Psoas muscle (tissue), 8 donors: ENCODE results near the gene CDH24. TPM values are rescaled to one million over a fixed set of nuclear protein-coding genes. Genes with fewer than 3 reads are reported as not detected.

ENCODE experiments used
- ATAC-seq, 4 donors: fragments of 200-7000 bp; cut with Tn5 transposase; one replicate each; pipeline ENCODE4 v1.9.1; 2020; ENCODE audit warnings: moderate library complexity in 3 of 4, mild to moderate bottlenecking in 2 of 4
- DNase-seq, 2 donors: peaks; one replicate each; pipeline ENCODE4 v3.0.0-alpha.2; 2020
- H3K27ac ChIP-seq: fragments of 200-600 bp; one replicate; pipeline ENCODE4 v1.8.0; 2022
- H3K27me3 ChIP-seq, 3 donors: fragments of 200-600 bp in 1 of 3; one replicate each; pipeline versions ENCODE4 v1.6.1 to v1.8.0; 2013 to 2022; ENCODE audit warnings: low read length in 2 of 3, mild to moderate bottlenecking in 2 of 3, moderate library complexity in 1 of 3; ENCODE audit not compliant: insufficient read depth in 3 of 3
- H3K36me3 ChIP-seq, 2 donors: fragments of 200-600 bp in 1 of 2; one replicate each; pipeline versions ENCODE4 v1.6.1 to v1.8.0; 2013 to 2022; ENCODE audit warnings: low read depth in 1 of 2, mild to moderate bottlenecking in 1 of 2, moderate library complexity in 1 of 2; ENCODE audit not compliant: insufficient read depth in 1 of 2
- H3K4me1 ChIP-seq: fragments of 200-600 bp; one replicate; pipeline ENCODE4 v1.8.0; 2022
- H3K4me3 ChIP-seq: fragments of 200-600 bp; one replicate; pipeline ENCODE4 v1.8.0; 2022; ENCODE audit warnings: mild to moderate bottlenecking
- H3K9me3 ChIP-seq: fragments of 200-600 bp; one replicate; pipeline ENCODE4 v1.8.0; 2022
- CTCF ChIP-seq: fragments of 200-600 bp; IDR thresholded peaks from one replicate; pipeline ENCODE4 v1.8.0; 2022; ENCODE audit warnings: antibody characterized with exemption
- WGBS, 3 donors: extraction: QIAGEN DNeasy Blood & Tissue Kit; methylation state at CpG; one replicate each; pipeline versions ENCODE4 v1.1.6 to v1.1.7; 2013; 5-methylcytosine and 5-hydroxymethylcytosine counted together
- intact Hi-C, 2 donors: fragments of 100-400 bp; cut with DNase I; formaldehyde crosslinking; loops; one replicate each; pipeline versions ENCODE4 v1.11.0 to v1.14.2; 2022
- polyA plus RNA-seq, 3 donors: library from polyadenylated mRNA; stranded (reverse); fragments of 200-250 nt; gene quantifications; one replicate each; pipeline ENCODE4 v1.2.3, GENCODE V29; 2013
- total RNA-seq, 4 donors: library from RNA; stranded (reverse); fragmentation: NEBNext Ultra II Directional in 2 of 4; extraction: Animal tissue kit (Norgen Biotek cat#: 25700) in 2 of 4; gene quantifications; one replicate each; pipeline versions ENCODE4 v1.2.1 to v1.2.4, GENCODE V29; 2021 to 2023
- donor health status: healthy with polysubstance abuse.
- donor health status: DM: no; HTN: no; CAD: no; lungs with moderate emphysema.
- donor health status: Bipolar disorder and iron deficiency.
- donor health status: healthy.
- donor health status: DM: yes; HTN: yes; CAD: no.
- donor health status: DM: no; HTN: no; CAD: no.
- donor health status: DM: no; HTN: no; CAD: no.
- donor health status: DM: yes; HTN: yes; CAD: no.

Gene CDH24
- total and polyA plus RNA-seq, 7 donors: 0.30 to 0.77 (median 0.32) TPM

GRCh38 chr14:23000860-23001259 lies 56.5 kb downstream of the CDH24 start:
- 96 to 98% (median 96%) methylated on average over 2 of the region's 2 CpGs for WGBS, 3 donors
- DNase-seq (no peak), ATAC-seq (no peak)
- Histone ChIP-seq H3K4me1 (peaks cover under 1% of the 10 kb centered on the region), H3K27ac (no peak overlapping the region), H3K36me3 (no peaks in the 10 kb centered on the region), H3K9me3 (no peaks in the 10 kb centered on the region), H3K4me3 (no peak overlapping the region), H3K27me3 (no peaks in the 10 kb centered on the region)
- intact Hi-C loops: no loop called here
- TF ChIP-seq CTCF: no peak

- intact Hi-C loops: loop anchor here in 1 of 2 donors (2.0 kb wide), 1 partner anchor 54 kb away; no protein-coding TSS in a partner anchor
- TF ChIP-seq CTCF: no peak
- no peak overlapping the region for H3K27ac ChIP-seq
- no peaks in the 10 kb centered on the region for H3K4me1 ChIP-seq
- WGBS, 3 donors: 68 to 75% (median 73%) methylated on average over 16 of the region's 16 CpGs
- H3K36me3 ChIP-seq: no peaks in the 10 kb centered on the region
- no peaks in the 10 kb centered on the region for H3K9me3 ChIP-seq
- ATAC-seq: peak in 1 of 4 donors; percentile 53
- no peak for DNase-seq
- no peak overlapping the region for H3K4me3 ChIP-seq
- H3K27me3 ChIP-seq: no peaks in the 10 kb centered on the region
These were observed 58.8 kb downstream of the CDH24 start for GRCh38 chr14:22998329-22999012.

- 59 to 62% (median 59%) methylated on average over 9 of the region's 9 CpGs for WGBS, 3 donors
- Histone ChIP-seq H3K36me3 (no peaks in the 10 kb centered on the region), H3K4me3 (no peak overlapping the region), H3K27ac (no peak overlapping the region), H3K9me3 (no peaks in the 10 kb centered on the region), H3K4me1 (no peaks in the 10 kb centered on the region), H3K27me3 (no peaks in the 10 kb centered on the region)
- DNase-seq: no peak
- no peak for TF ChIP-seq CTCF
- intact Hi-C loops: loop anchor here in 1 of 2 donors (2.0 kb wide), 1 partner anchor 55 kb away; no protein-coding TSS in a partner anchor
- no peak for ATAC-seq
These were observed 59.5 kb downstream of the CDH24 start for GRCh38 chr14:22997676-22998323.

Other genes with a start within 250 kb of the CDH24 start
- 1 to 10 TPM; 1.3 to 2.6 (median 2.0) TPM for gene SLC7A7, start 242.1 kb downstream of the CDH24 start, total RNA-seq
- 1 to 10 TPM in 1 of 3 donors, under 1 TPM in 2; 0.93 to 2.6 (median 0.97) TPM for gene SLC7A7, start 242.1 kb downstream of the CDH24 start, polyA plus RNA-seq
- 10 to 100 TPM; 79.1 to 91.2 (median 84.9) TPM for gene MRPL52, start 227.6 kb downstream of the CDH24 start, total RNA-seq
- gene MRPL52, start 227.6 kb downstream of the CDH24 start, polyA plus RNA-seq: 100 to 1,000 TPM in 2 of 3 donors, 10 to 100 TPM in 1; 92.0 to 246 (median 102) TPM
- 10 to 100 TPM in 3 of 4 donors, 1 to 10 TPM in 1; 9.6 to 18.5 (median 14.7) TPM for gene MMP14, start 220.9 kb downstream of the CDH24 start, total RNA-seq
- 10 to 100 TPM in 2 of 3 donors, 1 to 10 TPM in 1; 7.6 to 15.1 (median 10.0) TPM for gene MMP14, start 220.9 kb downstream of the CDH24 start, polyA plus RNA-seq
- gene LRP10, start 185.8 kb downstream of the CDH24 start, total RNA-seq: 10 to 100 TPM; 30.9 to 50.6 (median 40.6) TPM
- 10 to 100 TPM; 18.1 to 42.7 (median 25.1) TPM for gene LRP10, start 185.8 kb downstream of the CDH24 start, polyA plus RNA-seq
- under 1 TPM in 2 of 4 donors, not detected in 2; 0.21 to 0.34 TPM for gene REM2, start 174.3 kb downstream of the CDH24 start, total RNA-seq
- gene REM2, start 174.3 kb downstream of the CDH24 start, polyA plus RNA-seq: under 1 TPM; 0.05 to 0.18 (median 0.10) TPM
- gene RBM23, start 138.4 kb downstream of the CDH24 start, total RNA-seq: 10 to 100 TPM; 25.4 to 42.1 (median 27.8) TPM
- 10 to 100 TPM; 18.4 to 35.7 (median 20.1) TPM for gene RBM23, start 138.4 kb downstream of the CDH24 start, polyA plus RNA-seq
- gene PRMT5, start 128.1 kb downstream of the CDH24 start, total RNA-seq: 10 to 100 TPM; 67.5 to 80.4 (median 74.1) TPM
- 10 to 100 TPM; 45.3 to 99.5 (median 88.6) TPM for gene PRMT5, start 128.1 kb downstream of the CDH24 start, polyA plus RNA-seq
- gene HAUS4, start 100.4 kb downstream of the CDH24 start, total RNA-seq: 10 to 100 TPM; 11.3 to 19.3 (median 12.0) TPM
- 10 to 100 TPM; 13.7 to 23.7 (median 16.2) TPM for gene HAUS4, start 100.4 kb downstream of the CDH24 start, polyA plus RNA-seq
- 1 to 10 TPM in 3 of 4 donors, under 1 TPM in 1; 0.95 to 1.5 (median 1.2) TPM for gene AJUBA, start 75.0 kb downstream of the CDH24 start, total RNA-seq
- gene AJUBA, start 75.0 kb downstream of the CDH24 start, polyA plus RNA-seq: under 1 TPM; 0.65 to 0.77 (median 0.66) TPM
- gene C14orf93, start 47.4 kb downstream of the CDH24 start, total RNA-seq: 1 to 10 TPM; 2.1 to 5.1 (median 4.2) TPM
- 1 to 10 TPM; 1.7 to 4.1 (median 3.4) TPM for gene C14orf93, start 47.4 kb downstream of the CDH24 start, polyA plus RNA-seq
- 100 to 1,000 TPM; 156 to 307 (median 250) TPM for gene PSMB5, start 22.6 kb downstream of the CDH24 start, total RNA-seq
- gene PSMB5, start 22.6 kb downstream of the CDH24 start, polyA plus RNA-seq: 100 to 1,000 TPM; 304 to 619 (median 496) TPM
- gene PSMB11, start 15.3 kb downstream of the CDH24 start, total RNA-seq: not detected
- under 1 TPM in 2 of 3 donors, not detected in 1; 0.03 to 0.51 TPM for gene PSMB11, start 15.3 kb downstream of the CDH24 start, polyA plus RNA-seq
- gene ACIN1, start 37.6 kb upstream of the CDH24 start, total RNA-seq: 10 to 100 TPM; 75.3 to 83.2 (median 82.2) TPM
- 10 to 100 TPM; 45.2 to 57.6 (median 53.5) TPM for gene ACIN1, start 37.6 kb upstream of the CDH24 start, polyA plus RNA-seq
- gene C14orf119, start 38.0 kb upstream of the CDH24 start, total RNA-seq: 10 to 100 TPM; 24.2 to 31.3 (median 27.0) TPM
- 10 to 100 TPM; 23.2 to 65.3 (median 47.1) TPM for gene C14orf119, start 38.0 kb upstream of the CDH24 start, polyA plus RNA-seq
- gene CIROP, start 47.5 kb upstream of the CDH24 start, total RNA-seq: not detected
- under 1 TPM in 1 of 3 donors, not detected in 2; 0.03 TPM for gene CIROP, start 47.5 kb upstream of the CDH24 start, polyA plus RNA-seq
- gene CEBPE, start 61.7 kb upstream of the CDH24 start, total RNA-seq: under 1 TPM in 2 of 4 donors, not detected in 2; 0.17 to 0.22 TPM
- under 1 TPM in 2 of 3 donors, not detected in 1; 0.03 to 0.19 TPM for gene CEBPE, start 61.7 kb upstream of the CDH24 start, polyA plus RNA-seq
- gene SLC7A8, start 126.1 kb upstream of the CDH24 start, total RNA-seq: 10 to 100 TPM in 3 of 4 donors, 1 to 10 TPM in 1; 7.5 to 43.0 (median 24.1) TPM
- gene SLC7A8, start 126.1 kb upstream of the CDH24 start, polyA plus RNA-seq: 10 to 100 TPM; 10.4 to 72.6 (median 44.2) TPM
- not detected for gene RNF212B, start 180.4 kb upstream of the CDH24 start, total RNA-seq
- gene RNF212B, start 180.4 kb upstream of the CDH24 start, polyA plus RNA-seq: not detected
- 10 to 100 TPM in 2 of 4 donors, 1 to 10 TPM in 2; 6.3 to 13.4 (median 9.6) TPM for gene HOMEZ, start 228.6 kb upstream of the CDH24 start, total RNA-seq
- gene HOMEZ, start 228.6 kb upstream of the CDH24 start, polyA plus RNA-seq: 1 to 10 TPM; 3.5 to 4.8 (median 4.5) TPM
- 10 to 100 TPM in 2 of 4 donors, 1 to 10 TPM in 2; 6.4 to 15.2 (median 9.5) TPM for gene PPP1R3E, start 245.3 kb upstream of the CDH24 start, total RNA-seq
- 10 to 100 TPM in 1 of 3 donors, 1 to 10 TPM in 2; 5.6 to 23.1 (median 9.9) TPM for gene PPP1R3E, start 245.3 kb upstream of the CDH24 start, polyA plus RNA-seq
- gene BCL2L2, start 249.3 kb upstream of the CDH24 start, total RNA-seq: 10 to 100 TPM; 17.8 to 30.2 (median 26.7) TPM
- gene BCL2L2, start 249.3 kb upstream of the CDH24 start, polyA plus RNA-seq: 10 to 100 TPM; 12.1 to 23.8 (median 20.6) TPM